AG09309 (cell line): ENCODE data around the gene ENDOD1.
"Not testable (repeated sequence)": the region's sequence is repeated elsewhere in the genome, so short reads cannot be mapped to it uniquely, and the experiment has no call there.

Experiments used
- DNase-seq: peaks from one replicate; pipeline ENCODE4 v3.0.0-alpha.2; 2010; ENCODE audit warnings: low read depth
- H3K4me3 ChIP-seq: 2 replicates; pipeline ENCODE4 v1.5.1; 2011; ENCODE audit warnings: mild to moderate bottlenecking, low read depth, low read length, moderate library complexity; ENCODE audit not compliant: control insufficient read depth
- TF ChIP-seq, protein P1 (sequence below): IDR thresholded peaks from 2 replicates; pipeline ENCODE4 v1.5.1; 2011; ENCODE audit warnings: mild to moderate bottlenecking, low read depth, low read length, inconsistent platforms; ENCODE audit not compliant: insufficient read depth, control insufficient read depth; ENCODE audit errors: missing control alignments

Gene ENDOD1

DNA sequence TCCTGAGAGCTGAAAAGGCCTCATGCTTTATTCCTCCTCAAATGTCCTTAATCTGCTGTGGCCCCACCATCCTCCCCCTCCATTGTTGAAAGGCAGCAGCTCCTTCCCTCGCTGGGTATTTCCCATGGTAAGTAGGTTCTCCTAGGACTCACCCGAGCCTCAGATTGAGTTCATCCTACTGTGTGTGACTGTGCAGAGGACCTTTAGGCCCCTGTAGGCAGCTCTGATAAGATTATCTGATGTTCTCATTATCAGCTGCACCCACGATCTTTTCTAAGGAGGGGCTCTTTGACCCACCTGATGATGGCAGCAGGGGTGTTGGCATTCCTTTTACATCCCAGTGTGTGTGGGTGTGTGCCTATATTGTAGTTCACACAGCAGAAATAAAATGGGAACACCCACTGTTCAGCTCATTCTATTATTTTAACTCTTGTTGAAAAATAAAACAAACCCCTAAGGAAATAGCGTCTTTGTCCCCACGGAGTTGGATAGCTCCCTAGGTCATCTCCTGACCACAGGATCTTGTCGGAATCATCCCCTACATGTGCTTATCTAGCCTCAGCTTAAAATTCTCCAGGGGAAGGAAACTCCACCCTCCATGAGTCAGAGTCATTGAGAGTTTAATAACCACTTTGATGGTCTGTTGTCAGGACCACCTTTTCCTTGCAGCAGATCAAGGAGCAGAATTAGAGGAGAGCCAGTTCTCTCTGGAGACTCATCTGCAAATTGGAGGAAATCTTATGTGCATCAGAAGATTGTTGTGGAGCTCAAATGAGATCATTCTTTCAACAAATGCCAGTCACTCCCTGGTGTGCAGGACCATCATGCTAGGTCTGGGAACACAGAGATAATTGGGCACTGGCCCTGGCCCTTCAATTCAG is 19.3 kb downstream of the ENDOD1 start:
- TF ChIP-seq, protein P1, sequence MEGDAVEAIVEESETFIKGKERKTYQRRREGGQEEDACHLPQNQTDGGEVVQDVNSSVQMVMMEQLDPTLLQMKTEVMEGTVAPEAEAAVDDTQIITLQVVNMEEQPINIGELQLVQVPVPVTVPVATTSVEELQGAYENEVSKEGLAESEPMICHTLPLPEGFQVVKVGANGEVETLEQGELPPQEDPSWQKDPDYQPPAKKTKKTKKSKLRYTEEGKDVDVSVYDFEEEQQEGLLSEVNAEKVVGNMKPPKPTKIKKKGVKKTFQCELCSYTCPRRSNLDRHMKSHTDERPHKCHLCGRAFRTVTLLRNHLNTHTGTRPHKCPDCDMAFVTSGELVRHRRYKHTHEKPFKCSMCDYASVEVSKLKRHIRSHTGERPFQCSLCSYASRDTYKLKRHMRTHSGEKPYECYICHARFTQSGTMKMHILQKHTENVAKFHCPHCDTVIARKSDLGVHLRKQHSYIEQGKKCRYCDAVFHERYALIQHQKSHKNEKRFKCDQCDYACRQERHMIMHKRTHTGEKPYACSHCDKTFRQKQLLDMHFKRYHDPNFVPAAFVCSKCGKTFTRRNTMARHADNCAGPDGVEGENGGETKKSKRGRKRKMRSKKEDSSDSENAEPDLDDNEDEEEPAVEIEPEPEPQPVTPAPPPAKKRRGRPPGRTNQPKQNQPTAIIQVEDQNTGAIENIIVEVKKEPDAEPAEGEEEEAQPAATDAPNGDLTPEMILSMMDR, result no peak
- no peak for DNase-seq
- no peak overlapping the region for H3K4me3 ChIP-seq

DNA sequence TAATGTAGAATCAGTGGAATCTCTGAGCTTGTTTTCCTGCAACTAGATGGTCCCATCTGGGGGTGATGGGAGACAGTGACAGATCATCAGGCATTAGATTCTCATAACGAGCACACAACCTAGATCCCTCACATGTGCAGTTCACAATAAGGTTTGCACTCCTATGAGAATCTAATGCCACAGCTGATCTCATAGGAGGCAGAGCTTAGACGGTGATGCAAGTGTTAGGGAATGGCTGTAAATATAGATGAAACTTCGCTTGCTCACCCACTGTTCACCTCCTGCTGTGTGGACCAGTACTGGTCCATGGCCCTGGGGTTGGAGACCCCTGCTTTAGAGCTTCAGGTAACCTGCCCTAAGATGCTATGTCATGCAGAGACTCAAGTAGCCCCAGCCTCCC is 21.8 kb downstream of the ENDOD1 start:
- not testable (repeated sequence) for DNase-seq, H3K4me3 ChIP-seq

DNA sequence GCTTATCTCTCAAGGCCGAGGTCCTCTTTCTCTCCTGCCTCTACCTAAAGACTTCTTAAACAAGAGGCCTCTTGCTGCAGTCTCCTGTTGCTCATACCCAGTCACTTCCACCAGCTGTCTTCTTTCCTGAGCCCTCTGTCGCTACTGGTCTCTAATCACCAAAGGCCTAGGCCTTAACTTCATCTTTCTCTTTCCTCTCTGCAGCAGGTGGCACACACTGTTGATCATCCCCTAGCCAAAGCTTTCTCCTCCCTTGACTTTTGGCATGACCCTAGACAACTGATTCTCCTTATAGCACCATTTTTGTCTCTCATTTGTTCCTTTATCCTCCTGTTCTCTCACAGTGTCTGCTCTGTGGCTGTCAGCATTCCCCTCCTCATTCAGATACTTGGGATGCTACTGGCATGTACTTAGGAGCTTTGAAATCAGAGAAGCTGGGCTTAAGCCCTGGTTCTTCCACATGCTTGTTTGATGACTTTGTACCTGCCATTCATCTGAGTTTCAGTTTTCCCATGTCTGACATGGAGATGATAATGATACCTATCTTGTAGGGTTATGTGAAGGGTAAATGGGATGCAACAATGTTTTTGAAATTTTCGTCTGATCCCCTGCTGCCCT is 22.4 kb downstream of the ENDOD1 start:
- H3K4me3 ChIP-seq, result no peak overlapping the region
- DNase-seq, result no peak
- TF ChIP-seq, protein P1, result no peak

GRCh38 chr11:95115597-95115996 is 26.0 kb downstream of the ENDOD1 start:
- no peak overlapping the region for H3K4me3 ChIP-seq
- DNase-seq, result no peak
- TF ChIP-seq, protein P1, result no peak

DNA sequence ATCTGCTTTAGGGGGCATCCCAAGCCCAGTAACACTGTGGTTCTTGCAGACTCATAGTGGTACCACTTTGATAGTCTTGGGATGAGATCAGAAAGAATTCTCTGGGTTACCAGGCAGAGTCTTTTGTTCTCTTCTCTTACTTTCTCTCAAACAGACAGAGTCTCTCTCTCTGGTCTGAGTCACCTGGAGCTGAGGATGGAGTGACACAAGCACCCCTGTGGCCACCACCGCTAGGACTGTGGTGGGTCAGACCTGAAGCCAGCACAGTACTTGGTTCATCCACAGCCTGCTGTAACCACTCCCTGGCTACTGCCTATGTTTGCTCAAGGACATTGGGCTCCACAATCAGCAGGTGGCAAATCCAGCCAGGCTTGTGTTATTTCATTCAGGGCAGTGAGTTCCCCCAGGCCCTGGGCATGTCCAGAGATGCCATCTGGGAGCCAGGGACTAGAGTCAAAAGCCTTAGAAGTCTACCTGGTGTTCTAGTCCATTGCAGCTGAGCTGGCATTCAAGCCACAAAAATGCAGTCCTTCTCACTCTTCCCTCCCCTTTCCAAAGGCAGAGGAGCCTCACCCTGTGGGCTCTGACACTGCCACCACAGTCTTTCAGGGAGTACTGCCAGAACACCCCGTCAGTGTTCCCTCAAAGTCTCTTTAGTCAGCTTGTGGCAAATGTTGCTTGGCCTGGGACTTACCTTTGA is 29.9 kb downstream of the ENDOD1 start:
- H3K4me3 ChIP-seq, result no peak overlapping the region
- TF ChIP-seq, protein P1, result no peak
- DNase-seq, result no peak

DNA sequence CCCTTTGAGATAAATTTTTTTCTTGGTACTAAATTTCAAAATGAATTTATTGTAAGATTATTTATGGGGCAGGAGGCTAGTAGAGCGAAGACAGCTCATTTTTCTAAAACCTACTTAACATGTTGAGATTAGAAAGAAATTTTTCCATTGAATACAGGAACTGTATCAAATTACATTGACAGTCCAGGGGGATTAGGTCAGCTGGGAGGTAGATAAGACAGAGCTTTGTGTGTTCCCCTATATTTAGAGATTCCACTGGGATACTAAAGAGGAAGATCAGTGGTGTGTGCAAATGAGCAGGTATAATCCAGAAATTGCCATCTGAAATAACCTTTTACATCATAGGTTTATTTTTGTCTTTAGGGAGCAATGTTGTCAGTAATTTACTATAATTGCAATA is 32.1 kb downstream of the ENDOD1 start:
- DNase-seq, result no peak
- no peak overlapping the region for H3K4me3 ChIP-seq
- TF ChIP-seq, protein P1, result no peak

DNA sequence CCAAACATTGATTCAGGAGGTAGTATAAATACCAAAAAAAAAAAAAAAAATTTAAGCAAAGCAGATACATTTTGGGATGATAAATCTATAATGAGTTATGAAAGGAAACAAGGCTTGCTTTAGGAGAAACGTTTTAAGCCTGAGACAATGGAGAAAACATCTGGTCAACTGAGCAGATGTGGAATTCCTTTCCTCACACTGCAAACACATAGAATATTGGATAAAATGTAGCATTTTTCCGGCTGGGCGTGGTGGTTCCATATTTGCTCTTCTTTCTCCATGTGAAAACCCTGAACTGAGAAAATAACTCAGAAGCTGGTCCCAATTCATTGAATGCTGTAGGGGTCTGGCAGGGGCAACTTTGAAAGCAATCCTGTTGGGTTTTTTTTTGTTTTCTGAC is 33.9 kb downstream of the ENDOD1 start:
- no peak for DNase-seq
- TF ChIP-seq, protein P1, result no peak
- no peak overlapping the region for H3K4me3 ChIP-seq
